ENCODE measurements around the gene KCNG3.

DNA sequence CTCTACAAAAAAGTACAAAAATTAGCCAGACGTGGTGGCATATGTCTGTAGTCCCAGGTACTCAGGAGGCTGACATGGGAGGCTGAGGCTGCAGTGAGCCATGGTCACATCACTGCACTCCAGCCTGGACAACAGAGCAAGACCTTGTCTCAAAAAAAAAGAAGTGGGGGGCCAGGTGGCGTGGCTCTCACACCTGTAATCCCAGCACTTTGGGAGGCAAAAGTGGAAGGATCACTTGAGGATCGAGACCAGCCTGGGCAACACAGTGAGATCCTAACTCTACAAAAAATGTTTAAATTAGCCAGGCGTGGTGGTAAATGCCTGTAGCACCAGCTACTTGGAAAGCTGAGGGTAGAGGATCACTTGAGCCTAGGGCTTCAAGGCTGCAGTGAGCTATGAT is 23.1 kb downstream of the KCNG3 start:
- TF ChIP-seq EP300 (IDR thresholded peaks at IDR 0.05) = no peak
- no peak for TF ChIP-seq POLR2AphosphoS5 (IDR thresholded peaks at IDR 0.05)
- TF ChIP-seq, protein P1, sequence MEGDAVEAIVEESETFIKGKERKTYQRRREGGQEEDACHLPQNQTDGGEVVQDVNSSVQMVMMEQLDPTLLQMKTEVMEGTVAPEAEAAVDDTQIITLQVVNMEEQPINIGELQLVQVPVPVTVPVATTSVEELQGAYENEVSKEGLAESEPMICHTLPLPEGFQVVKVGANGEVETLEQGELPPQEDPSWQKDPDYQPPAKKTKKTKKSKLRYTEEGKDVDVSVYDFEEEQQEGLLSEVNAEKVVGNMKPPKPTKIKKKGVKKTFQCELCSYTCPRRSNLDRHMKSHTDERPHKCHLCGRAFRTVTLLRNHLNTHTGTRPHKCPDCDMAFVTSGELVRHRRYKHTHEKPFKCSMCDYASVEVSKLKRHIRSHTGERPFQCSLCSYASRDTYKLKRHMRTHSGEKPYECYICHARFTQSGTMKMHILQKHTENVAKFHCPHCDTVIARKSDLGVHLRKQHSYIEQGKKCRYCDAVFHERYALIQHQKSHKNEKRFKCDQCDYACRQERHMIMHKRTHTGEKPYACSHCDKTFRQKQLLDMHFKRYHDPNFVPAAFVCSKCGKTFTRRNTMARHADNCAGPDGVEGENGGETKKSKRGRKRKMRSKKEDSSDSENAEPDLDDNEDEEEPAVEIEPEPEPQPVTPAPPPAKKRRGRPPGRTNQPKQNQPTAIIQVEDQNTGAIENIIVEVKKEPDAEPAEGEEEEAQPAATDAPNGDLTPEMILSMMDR (IDR thresholded peaks at IDR 0.05) = no peak
